GM18519 (cell line): ENCODE data around the gene EZH1.

ENCODE experiments used
- ATAC-seq: cut with Tn5 transposase; IDR thresholded peaks from one replicate; pipeline ENCODE4 v1.9.1; 2021; ENCODE audit warnings: mild to moderate bottlenecking, moderate library complexity; ENCODE audit not compliant: unreplicated experiment, low FRiP score

EZH1 gene

GRCh38 chr17:42725143-42725542 is 19.7 kb downstream of the EZH1 start:
- no peak for ATAC-seq

- ATAC-seq: no peak
These were observed 21.2 kb downstream of the EZH1 start for GRCh38 chr17:42723636-42724035.

GRCh38 chr17:42720996-42721583 is 23.8 kb downstream of the EZH1 start:
- ATAC-seq: no peak

GRCh38 chr17:42709561-42709960 is 35.3 kb downstream of the EZH1 start:
- no peak for ATAC-seq

GRCh38 chr17:42708588-42708987 is 36.3 kb downstream of the EZH1 start:
- no peak for ATAC-seq

GRCh38 chr17:42706732-42707131 is 38.1 kb downstream of the EZH1 start:
- no peak for ATAC-seq

- peak; percentile 49 for ATAC-seq
These were observed 39.9 kb downstream of the EZH1 start for GRCh38 chr17:42704837-42705494.

- ATAC-seq: no peak
These were observed 40.4 kb downstream of the EZH1 start for GRCh38 chr17:42704490-42704836.

GRCh38 chr17:42702446-42702845 is 42.4 kb downstream of the EZH1 start:
- ATAC-seq: no peak

GRCh38 chr17:42700586-42701289 is 44.1 kb downstream of the EZH1 start:
- no peak for ATAC-seq

- ATAC-seq: no peak
These were observed 45.5 kb downstream of the EZH1 start for GRCh38 chr17:42699415-42699740.

GRCh38 chr17:42698736-42699414 is 46.0 kb downstream of the EZH1 start:
- no peak for ATAC-seq

GRCh38 chr17:42697108-42697811 is 47.6 kb downstream of the EZH1 start:
- ATAC-seq: no peak

- no peak for ATAC-seq
These were observed 49.3 kb downstream of the EZH1 start for GRCh38 chr17:42695500-42695899.

GRCh38 chr17:42694524-42694923 is 50.3 kb downstream of the EZH1 start:
- ATAC-seq: no peak

- no peak for ATAC-seq
These were observed 52.4 kb downstream of the EZH1 start for GRCh38 chr17:42692489-42692888.

GRCh38 chr17:42691021-42691545 is 53.8 kb downstream of the EZH1 start:
- ATAC-seq: no peak

GRCh38 chr17:42690596-42690995 is 54.2 kb downstream of the EZH1 start:
- ATAC-seq: no peak

- no peak for ATAC-seq
These were observed 57.0 kb downstream of the EZH1 start for GRCh38 chr17:42687707-42688320.

GRCh38 chr17:42686520-42687128 is 58.2 kb downstream of the EZH1 start:
- no peak for ATAC-seq
